SU-DHL-6 (cell line): ENCODE data around the gene CTRL.

ENCODE experiments used
- CTCF ChIP-seq: fragments of 200-600 bp; sonication (generic); IDR thresholded peaks from one replicate; pipeline ENCODE4 v1.5.1; 2017; ENCODE audit warnings: antibody characterized with exemption, mild to moderate bottlenecking, low read length, moderate library complexity; ENCODE audit not compliant: insufficient read depth, poor library complexity, severe bottlenecking
- EZH2phosphoT487 ChIP-seq: fragments of 200-600 bp; sonication (generic), shearing (Covaris generic); conservative IDR thresholded peaks from 2 replicates; pipeline ENCODE4 v1.6.1; 2018; ENCODE audit warnings: mild to moderate bottlenecking, antibody characterized with exemption, low read length, moderate library complexity, mixed read lengths

DNA sequence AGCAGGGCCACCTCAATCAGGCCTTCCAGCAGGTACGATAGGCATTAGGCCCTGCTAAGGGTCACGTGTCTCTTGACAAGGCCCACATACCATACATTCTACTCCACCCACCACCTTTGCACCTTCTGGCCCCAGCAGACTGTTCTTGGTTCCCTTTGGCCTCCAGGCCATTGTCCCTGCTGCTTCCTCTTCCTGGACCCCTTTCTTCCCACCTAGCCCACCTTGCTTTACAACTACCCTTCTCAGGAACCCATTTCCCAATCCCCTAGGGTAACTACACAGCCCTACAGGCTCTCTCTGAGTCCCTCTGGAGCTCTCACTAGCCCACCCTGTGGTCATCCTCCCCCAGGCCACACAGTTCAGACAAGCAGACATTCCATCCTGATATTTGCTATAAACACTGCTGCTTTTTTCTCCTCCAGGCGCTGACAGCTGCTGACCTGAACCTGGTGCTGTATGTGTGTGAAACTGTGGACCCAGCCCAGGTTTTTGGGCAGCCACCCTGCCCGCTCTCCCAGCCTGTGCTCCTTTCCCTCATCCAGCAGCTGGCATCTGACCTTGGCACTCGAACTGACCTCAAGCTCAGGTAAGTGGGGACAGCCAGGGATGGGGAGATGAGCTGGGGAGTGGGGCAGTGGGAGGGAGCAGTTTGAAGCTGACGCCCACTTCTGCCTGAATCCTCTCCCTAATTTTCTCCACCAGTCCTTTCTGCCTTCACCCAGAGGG lies 48.4 kb downstream of the CTRL start:
- TF ChIP-seq CTCF, result no peak
- no peak for TF ChIP-seq EZH2phosphoT487
